ENCODE results near the gene GPR34.

DNA sequence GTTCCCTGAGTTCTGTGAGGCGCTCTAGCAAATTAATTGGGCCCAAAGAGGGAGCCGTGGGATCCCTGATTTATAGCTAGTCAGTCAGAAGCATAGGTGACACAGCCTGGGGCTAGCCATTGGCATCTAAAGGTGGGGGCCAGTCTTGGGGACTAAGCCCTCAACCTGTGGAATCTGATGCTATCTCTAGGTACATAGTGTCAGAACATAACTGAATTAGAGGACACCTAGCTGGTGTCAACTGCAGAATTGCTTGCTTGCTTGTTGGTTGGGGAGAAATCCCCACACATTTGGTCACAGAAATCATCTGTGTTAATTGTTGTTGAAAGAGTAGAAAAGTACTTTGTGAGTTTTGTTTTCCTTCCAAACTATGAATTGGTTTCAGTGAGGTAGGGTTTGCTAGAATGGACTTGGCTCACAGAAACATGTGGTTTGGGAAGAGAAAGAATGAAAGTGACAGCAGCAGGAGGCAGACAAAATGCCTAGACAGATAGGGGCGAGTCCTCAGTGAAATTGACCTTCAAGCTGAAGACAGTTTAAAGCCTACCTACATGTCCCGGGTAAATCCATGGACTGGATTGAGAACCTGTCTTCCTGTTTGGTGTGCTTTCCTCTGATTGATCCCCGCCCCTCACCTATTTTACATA is 22.4 kb downstream of the GPR34 start:
- TF ChIP-seq POLR2AphosphoS5 (IDR thresholded peaks at IDR 0.05; ENCODE audit: borderline replicate concordance, low read depth, low read length) (no peak), EZH2 (IDR thresholded peaks at IDR 0.05) (no peak), FOXP2 (optimal IDR thresholded peaks at IDR 0.05; ENCODE audit: control extremely low read depth, extremely low read length, insufficient read depth) (no peak)

All from SK-N-MC (cell line).